GM18498 (cell line): ENCODE data around the gene GRIFIN.

Experiments
- ATAC-seq: cut with Tn5 transposase; IDR thresholded peaks from one replicate; pipeline ENCODE4 v1.9.1; 2021; ENCODE audit warnings: mild to moderate bottlenecking, moderate library complexity; ENCODE audit not compliant: unreplicated experiment

Gene GRIFIN, protein sequence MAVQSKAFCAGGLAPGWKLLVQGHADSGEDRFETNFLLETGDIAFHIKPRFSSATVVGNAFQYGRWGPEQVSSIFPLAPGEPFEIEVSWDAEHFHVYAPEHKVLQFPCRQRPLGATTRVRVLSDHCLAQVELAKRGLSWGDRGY

DNA sequence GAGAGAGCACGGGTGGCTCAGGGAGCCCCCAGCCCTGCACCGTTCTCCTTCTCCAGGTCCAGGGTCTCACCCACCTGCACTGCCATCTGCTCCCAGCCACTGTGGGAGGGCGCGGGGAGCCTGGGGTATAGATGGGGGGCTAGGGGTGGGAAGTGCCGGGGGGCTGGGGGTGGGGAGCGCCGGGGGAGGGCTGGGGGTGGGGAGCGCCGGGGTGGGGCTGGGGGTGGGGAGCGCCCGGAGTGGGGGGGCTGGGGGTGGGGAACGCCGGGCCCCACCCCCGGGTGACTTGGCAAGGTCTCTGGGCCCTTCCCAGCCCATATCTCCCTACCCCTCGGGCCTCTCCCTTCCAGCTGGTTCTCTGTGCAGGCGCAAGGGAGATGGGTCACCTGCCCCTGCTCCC lies at the start of gene GRIFIN:
TSS of gene GRIFIN (minus strand) at position 101 of the 400 bp plus-strand sequence. CDS start at position 86, 15 bp downstream.
- no peak for ATAC-seq

DNA sequence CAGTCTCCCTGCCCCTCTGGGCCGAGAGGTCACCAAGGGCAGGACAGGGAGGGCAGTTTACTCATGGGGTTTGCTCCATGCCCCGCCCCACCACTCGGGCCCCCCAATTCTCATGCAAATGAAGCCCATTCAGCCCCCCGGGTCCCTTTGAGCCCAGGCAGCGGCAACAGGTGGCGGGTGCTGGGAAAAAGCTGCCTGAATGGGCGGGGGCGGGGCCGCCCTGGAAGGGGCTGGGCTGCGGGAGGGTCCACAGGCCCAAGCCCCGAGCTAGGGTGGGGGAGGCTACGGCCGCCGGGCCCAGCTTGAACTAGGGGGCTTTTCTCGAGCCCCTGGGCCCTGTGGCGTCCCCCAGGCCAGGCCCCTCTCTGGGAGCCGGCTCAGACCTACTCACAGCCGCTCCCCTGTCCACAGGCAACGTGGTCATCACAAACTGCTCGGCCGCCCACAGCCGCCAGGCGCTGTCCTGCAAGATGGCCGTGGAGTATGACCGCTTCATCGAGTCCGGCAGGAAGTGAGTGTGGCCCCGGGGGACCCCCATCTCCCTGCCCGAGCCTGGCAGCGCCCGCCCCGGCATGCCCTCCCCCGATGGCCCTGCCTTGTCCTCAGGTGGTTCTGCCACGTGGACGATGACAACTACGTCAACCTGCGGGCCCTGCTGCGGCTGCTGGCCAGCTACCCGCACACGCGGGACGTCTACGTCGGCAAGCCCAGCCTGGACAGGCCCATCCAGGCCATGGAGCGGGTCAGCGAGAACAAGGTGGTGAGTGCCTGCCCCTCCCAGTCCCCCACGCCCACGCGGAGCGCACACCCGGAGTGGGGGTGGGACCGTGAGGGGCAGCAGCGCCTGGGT lies 48.8 kb upstream of the GRIFIN start:
- no peak for ATAC-seq

DNA sequence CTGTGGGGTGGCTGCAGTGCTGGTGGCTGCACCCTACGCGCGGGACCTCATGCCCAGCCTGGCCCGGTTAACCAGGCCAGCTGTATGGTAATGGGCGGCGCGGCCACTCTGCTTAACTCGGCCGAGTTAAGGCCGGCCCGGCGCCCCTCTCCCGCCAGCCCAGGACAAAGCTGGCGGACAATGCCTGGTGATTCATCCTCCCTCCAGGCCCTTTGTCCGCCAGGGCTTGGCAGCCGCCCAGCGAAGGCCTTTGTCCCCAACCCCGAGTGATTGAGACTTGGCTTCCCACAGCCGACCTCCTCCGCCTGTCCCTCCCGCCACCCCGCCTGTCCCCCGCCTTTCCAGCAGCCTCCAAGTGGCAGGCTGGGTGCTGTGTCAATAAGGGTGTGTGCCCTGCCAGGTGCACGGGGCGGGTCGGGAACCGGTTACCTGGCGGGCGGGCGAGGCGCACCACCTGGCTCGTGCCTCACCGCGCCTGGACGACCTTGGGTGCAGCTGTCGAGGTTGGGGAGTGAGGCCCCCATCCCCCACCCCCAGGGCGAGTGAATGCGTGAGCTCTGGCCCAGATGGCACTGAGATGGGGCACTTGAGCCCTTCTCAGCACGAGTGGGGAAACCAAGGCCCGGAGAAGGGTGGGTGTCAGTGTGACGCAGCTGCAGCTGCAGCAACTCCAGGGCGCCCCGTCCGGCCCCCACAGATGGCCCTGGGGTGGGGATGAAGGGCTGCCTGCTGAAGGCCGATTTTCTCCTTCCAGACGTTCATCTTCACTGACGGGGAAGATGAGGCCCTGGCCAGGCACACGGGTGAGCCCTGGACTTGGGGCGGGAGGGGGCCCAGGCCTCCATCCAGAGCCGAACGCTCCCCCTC lies 48.0 kb upstream of the GRIFIN start:
- no peak for ATAC-seq

DNA sequence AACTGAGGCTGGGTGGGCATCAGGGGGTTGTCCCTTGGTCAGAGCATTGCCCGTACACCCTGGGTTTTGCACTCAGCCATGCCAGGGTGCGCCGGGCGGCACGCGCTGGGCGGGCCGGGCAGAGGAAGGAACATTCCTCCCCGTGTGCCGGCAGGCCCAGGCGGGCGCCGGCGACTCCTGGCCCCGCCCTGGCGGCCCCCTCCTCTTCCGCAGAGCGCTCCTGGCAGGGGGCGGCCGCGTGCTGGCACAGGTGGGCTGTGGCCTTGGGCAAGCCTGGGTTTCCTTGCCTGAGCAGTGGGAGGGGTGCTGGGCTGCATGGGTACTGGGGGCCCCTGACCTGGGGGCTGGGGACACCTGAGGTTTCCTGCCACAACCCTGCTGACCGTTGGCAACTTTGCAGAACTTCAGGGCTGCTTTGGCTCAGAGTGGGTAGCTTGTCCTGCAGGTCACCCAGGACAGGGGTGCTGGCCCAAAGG lies 47.3 kb upstream of the GRIFIN start:
- ATAC-seq: no peak

DNA sequence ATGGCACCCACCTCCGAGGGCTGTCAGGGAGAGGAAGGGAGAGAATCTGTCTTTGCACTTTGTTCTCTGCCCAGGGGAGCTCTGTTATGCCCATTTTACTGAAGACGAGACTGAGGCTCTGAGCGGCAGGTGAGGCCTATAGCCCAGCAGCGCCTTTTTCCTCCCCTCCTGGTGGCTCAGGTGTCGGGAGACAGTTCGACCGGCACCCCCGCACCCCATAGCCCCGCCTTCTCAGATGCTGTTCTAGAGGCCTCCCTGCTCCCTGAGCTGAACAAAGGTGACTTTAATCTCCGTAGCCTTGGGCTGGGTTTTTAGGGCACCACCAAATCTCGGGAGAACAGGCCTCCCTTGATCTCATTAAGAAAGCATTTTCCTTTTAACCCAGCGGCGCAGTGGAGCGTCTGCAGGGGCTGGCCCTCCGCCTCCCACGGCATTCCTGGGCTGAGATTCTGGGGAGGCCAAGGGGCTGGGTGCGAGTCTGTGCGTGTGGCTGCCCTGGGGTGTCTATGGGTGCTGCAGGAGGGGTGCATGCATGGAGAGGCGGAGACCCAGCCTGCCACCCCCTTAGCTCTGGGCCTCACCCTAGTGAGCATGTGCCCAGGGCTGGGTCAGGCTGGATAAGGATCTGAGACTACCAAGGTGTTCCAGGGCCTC lies 46.7 kb upstream of the GRIFIN start:
- ATAC-seq: no peak

DNA sequence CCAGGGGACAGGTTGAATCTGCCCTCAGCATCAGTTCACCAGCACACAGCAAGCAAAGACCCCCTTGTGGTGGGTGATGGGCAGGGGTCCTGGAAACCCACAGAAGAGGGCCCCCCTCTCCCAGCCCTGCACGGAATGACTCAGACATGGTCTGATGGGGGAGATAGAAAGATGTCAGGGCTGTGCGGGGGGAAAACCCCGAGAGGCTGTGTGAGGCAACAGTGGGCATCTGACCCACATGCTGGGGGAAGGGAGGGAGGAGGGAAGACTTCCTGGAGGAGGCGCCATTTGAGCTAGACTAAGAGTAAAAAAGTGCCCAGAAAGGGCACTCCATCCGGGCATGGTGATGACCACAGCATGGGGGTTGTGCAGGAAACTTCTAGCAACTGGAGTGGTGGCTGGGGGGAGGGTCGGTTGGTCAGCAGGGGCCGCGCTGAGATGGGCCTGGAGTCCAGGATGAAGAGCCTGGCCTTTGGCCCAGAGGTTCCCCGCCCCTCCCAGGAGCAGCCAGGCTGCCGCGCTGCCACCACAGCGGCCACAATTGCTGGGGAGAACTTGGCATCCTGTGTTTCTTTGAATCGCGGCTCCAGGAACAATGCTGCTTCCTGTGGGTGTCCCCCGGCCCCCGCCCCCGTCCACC lies 45.9 kb upstream of the GRIFIN start:
- ATAC-seq: no peak

DNA sequence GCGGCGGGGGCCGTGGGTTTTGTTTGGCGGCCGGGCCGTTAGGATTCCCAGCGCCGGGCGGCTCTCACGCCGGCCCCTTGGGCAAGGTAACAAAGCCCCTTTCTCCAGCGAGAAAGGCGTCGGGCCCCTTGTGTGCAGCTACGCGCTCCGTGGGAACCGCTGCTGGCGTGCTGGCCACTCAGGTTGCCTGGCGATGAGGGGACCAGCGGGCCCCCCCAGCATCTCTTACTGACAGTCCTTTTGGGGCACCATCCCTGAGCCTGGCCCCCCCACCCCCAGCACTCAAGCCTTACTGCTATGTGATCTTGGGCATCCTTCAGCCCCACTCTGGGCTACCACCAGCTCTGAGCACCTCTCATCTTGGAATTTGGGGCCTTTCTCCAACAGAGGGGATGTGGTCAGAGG lies 45.1 kb upstream of the GRIFIN start:
- ATAC-seq: no peak

DNA sequence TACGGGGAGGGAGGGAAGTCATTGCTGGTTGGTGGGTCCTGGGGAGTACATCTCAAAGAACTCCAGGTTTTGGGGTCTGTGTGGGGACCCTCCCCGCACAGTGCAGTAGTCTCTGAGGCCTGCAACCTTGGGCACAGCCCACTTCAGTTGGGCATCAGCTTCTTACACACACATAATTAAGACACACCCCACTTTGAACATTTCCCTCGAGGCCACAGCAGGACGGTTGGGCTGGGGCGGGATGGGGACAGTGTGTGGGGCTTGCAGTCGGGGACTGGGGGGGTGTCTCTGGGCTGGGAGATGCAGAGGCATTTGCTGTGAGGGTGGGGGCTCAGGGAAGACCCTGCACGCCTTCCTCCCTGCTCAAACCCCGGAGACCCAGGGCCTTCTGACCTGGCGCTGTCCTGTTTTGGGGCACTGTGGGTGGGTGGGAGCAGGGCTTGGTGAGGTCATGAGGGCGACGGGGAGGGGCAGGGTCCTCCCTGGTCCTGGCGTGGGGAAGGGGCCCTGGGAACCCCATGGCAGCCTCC lies 44.6 kb upstream of the GRIFIN start:
- no peak for ATAC-seq

DNA sequence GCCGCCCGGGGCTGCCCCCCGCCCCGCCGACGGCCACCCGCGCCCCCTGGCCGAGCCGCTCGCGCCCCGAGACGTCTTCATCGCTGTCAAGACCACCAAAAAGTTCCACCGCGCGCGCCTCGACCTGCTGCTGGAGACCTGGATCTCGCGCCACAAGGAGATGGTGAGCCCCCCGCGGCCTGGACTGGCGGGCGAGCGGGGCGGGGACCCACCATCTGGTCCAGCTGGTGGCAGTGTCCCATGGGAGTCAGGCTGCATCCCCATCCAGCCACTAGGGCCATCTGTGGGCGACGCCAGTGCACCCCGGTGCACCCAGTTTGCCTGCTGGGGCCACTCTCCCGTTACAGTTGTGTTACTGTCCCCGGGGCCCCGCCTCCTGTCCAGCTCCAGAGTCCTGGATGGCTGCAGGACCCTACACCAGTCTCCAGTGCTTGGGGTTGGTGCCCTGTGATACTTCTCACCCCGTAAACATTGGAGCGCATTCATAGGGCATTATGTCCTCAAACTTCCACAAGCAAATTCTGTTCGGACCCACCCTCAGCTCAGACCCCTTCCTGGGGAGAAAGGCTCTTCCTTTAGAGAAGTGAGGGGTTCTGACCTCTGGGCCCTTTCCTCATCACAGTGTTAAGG lies 44.0 kb upstream of the GRIFIN start:
- no peak for ATAC-seq

DNA sequence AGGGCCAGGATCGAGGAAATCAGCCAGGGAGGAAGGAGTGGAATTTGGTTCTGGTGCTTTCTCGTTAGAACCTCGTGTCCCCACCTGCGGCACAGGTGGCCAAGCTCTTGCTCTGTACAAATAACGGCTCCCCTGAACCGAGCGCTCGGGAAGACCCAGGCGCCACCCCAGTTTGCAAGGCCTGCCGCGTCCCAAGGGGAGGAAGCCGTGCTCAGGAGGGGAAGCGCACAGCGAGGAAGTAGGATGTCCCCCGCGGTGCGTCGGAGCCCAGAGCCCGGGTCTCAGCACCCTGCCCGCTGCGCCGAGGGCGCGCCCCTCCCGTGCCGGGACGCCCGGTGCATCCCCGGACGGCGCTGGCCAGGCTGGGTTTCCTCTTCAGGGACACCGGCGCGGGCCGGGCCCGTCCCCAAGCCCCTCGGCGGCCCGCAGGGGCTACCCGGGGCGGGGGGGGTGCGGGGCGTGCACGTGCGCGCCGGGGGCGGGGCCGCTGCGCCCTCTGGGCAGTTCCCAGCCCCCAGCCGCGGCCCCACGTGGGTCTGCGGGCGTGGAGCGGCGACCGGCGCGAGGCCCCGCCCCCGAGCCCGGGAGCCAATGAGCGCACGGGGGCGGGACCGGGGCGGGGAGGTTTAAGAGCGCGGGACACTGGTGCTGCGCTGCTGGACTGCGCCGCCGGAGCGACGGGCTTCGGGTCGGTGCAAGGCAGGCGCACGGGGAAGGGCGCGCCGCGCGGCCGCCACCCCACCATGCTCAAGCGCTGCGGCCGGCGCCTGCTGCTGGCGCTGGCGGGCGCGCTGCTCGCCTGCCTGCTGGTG lies 43.1 kb upstream of the GRIFIN start, which contains the start of gene LFNG:
TSS of gene LFNG (plus strand) at position 656 of the 812 bp plus-strand sequence. CDS start at position 744, 88 bp downstream.
- ATAC-seq: peak; percentile 85

DNA sequence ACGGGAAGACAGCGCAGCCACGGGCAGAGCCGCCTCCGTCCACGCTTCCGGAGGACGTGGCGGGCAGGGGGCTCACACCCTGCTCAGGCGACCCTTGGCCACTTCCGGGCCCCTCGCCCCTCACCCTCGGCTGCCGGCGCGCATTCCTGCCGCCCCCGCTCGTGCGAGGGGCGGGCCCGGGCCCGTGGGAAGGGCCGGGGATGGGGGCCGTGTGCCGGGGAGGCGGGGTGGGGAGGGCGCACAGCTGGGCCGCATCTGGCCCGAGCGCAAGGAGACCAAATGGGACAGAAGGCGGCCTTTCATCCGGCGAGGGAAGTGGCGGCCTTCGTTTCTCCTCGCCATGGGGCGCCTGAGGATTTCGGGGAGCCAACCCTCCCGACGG lies 42.5 kb upstream of the GRIFIN start:
- no peak for ATAC-seq

DNA sequence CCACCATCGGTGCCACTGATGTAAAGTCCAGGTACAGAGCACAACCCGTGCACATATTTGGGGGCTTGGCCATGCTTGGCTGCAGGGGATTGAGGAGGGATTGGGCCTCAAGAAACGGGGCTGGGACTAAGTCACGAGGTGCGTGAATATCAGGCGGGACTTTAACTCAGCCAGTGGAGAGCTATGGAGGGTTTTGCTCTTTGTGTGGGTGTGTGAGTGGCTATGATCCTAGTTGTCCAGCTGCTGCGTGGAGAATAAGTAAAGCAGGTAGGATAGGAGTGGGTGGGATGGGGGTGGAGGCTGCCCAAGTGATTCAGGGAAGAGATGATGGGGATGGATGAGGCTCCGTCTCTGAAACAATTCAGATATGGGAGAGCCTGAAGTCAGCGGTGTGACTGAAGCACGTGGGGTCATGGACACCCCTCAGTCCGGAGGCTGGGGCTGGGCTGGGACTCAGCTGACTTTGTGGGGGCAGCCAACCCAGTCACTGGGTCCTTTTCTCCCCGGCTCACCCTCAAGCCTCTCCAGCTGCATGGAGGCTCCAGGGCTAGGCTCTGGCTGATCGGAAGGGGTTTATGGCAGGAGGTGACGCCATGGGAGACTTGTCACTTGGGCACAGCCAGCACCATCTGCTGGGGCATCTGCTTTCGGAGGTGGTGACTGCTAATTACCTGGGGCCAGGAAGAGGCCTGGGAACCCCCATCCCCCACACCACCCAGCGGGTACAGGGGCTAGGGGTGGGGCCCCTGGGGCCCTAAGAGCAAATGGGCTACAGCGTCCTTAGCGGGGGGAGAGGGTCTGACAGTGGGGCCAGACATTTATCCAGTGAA lies 41.7 kb upstream of the GRIFIN start:
- ATAC-seq: no peak

DNA sequence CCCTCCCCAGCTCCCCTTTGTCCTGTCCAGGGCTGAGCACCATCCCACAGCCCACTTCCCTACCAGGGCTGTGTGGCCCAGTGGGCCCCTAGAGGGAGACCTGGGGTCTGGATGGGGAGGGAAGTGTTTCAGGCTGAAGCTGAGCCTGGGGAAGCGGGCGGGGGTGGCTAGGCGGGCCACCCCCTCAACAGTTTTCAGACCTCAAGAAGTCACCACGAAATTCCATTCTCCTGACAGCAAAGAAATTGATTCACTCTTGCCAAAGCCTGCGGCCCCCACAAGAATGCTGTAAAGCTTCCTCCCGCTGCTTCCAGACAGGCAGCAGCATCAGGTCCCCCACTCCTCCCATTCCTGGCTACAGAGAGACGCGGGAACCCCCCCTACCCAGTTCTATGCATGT lies 40.8 kb upstream of the GRIFIN start:
- no peak for ATAC-seq

DNA sequence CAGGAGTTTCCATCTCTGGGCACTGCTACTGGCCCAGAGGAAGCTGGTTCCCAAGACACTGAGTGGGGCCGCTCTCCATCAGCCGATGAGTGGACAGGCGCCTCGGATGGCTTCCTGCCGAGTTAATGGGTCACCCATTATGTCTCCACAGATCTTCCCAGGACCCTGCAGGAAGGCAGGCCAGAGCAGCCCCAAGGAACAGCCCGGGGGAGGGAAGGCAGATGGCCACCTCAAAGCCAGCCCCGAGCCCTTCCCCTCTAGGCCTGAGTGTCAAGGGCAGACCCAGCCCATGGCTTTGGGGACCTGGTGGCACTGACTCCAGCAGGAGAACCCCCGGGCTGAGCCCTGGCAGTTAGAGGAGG lies 40.0 kb upstream of the GRIFIN start:
- no peak for ATAC-seq

DNA sequence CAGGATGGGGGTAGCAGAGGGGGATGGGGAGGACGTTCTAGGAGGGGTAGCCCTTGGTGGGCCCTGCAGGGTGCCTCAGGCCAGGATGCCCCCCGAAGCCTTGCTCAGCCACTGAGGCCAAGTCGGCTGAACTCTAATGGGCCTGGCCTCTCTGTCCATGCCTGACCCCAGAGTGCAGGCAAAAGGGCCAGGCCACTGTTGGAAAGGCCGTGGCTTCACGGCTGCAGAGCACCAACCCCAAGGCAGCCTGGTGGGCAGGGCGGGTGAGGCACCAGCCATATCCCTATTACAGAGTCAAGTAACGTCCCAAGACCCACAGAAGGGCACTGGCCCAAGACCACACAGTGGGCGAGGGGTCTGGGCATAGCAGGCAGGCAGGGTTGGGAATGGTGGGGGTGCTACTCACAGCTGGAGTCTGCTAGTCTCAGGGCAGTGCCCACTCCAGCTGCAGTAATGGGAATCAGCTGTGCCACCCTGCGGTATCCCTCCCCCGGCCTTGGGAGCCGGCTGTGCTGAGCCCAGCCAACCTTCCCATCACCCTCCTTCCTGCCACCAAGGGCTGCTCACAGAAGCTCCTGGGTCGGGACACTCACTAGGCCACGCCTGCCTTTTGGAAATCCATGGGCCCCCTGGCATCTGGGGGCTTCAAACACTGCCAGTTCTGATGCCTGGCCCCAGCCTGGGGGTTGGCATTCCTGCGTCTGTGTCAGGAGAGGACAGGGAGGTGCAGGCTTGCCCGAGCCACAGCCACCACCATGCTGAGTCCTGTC lies 39.4 kb upstream of the GRIFIN start:
- ATAC-seq: no peak

DNA sequence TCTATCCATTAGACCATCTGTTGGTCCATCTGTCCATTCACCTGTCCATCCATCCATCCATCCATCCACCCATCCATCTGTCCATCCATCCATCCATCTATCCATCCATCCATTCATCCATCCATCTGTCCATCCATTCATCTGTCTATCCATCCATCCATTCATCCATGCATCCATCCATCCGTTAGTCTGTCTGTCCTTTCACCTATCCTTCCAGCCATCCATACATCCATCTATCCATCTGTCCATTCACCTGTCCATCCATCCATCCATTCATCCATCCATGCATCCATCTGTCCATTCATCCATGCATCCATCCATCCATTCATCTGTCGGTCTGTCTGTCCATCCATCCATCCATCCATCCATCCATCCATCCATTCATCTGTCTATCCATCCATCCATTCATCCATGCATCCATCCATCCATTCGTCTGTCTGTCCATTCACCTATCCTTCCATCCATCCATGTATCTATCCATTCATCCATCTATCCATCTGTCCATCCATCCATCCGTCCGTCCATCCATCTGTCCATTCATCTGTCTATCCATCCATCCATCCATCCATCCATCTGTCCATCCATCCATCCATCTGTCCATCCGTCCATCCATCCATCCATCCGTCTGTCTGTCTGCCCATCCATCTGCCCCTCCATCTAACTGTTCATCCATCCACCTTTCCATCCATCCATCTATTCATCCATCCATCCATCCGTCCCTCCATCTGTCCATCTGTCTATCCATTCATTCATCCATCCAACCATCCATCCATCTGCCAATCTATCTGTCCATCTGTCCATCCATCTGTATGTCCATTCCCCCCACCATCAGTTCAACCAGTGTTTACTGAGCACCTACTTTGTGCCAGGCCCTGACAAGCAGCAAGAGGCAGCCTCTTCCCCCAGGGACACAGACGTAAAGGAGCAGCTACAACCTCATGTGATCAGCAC lies 38.5 kb upstream of the GRIFIN start:
- ATAC-seq: no peak
